Activated T-cell treated with anti-CD3 and anti-CD28 coated beads for 4 hours (primary cell): ENCODE results near the gene ARFGAP3.

Experiments
- DNase-seq: peaks from one replicate; pipeline ENCODE4 v3.0.0-alpha.2; 2020

ARFGAP3 gene

GRCh38 chr22:42856865-42857704 is at the start of gene ARFGAP3:
Gene ARFGAP3, minus strand, starts transcription at chr22:42857273. Its CDS starts 91 bp downstream, at chr22:42857182.
- DNase-seq = peak; percentile 95

- no peak for DNase-seq
Measured at GRCh38 chr22:42905702-42906183, 48.7 kb upstream of the ARFGAP3 start.

- no peak for DNase-seq
Measured at GRCh38 chr22:42905217-42905616, 48.1 kb upstream of the ARFGAP3 start.

GRCh38 chr22:42904050-42904449 is 47.0 kb upstream of the ARFGAP3 start:
- DNase-seq = no peak

- no peak for DNase-seq
Measured at GRCh38 chr22:42902875-42903510, 45.9 kb upstream of the ARFGAP3 start.

DNA sequence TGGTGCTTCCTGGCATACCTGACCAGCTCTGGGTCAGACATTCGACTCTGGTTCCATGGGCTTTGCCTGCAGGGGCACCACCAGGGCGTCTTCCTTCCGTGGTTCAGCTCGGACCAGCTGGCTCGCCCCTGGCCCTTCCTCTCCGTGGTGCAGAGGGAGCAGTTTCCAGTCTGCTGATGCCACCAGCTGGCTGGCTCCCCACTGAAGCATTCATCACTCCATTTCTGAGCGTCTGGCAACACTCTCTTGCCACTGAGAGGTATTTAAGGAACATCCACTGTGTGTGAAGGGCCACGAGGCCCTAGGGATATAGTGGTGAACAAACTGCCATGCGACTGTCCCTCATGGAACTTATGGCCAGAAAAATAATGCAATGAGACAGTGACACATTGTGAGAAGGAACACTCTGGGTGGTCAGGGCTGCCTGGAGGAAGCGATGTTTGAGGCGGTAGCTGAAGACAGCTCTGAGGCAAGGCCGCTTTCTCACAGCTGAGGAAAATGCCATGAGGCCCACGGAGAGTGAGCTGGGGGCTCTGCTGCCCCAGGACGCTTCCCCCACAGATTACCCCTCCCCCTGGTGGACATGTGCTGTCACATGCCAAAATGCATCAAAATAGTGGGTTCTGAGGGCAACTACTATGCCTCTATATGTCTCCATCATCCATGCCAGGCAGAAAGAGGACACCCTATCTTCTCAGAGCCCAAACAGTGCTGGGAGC is 44.9 kb upstream of the ARFGAP3 start:
- no peak for DNase-seq

- DNase-seq = no peak
Measured at GRCh38 chr22:42897960-42898359, 40.9 kb upstream of the ARFGAP3 start.

- DNase-seq = no peak
Measured at GRCh38 chr22:42895541-42895981, 38.5 kb upstream of the ARFGAP3 start.

DNA sequence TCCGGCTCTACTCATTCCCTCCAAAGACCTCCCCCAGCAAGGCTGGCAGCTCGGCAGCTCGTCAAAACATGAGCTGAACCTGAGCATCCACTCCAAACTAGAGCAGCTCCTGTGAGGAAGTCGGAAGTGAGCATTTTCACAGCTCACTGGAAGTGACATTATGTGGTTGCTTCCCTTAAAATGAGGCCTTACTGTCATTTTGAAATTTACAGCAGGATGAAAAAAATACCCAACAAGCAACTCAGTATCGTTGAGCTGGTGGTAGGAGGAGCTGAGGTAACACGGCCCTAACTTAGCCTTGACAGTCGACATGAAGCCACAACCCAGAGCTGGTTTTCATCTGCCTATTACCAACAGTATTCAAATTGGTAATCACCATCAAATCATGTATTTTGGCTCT is 38.0 kb upstream of the ARFGAP3 start:
- DNase-seq = no peak

DNA sequence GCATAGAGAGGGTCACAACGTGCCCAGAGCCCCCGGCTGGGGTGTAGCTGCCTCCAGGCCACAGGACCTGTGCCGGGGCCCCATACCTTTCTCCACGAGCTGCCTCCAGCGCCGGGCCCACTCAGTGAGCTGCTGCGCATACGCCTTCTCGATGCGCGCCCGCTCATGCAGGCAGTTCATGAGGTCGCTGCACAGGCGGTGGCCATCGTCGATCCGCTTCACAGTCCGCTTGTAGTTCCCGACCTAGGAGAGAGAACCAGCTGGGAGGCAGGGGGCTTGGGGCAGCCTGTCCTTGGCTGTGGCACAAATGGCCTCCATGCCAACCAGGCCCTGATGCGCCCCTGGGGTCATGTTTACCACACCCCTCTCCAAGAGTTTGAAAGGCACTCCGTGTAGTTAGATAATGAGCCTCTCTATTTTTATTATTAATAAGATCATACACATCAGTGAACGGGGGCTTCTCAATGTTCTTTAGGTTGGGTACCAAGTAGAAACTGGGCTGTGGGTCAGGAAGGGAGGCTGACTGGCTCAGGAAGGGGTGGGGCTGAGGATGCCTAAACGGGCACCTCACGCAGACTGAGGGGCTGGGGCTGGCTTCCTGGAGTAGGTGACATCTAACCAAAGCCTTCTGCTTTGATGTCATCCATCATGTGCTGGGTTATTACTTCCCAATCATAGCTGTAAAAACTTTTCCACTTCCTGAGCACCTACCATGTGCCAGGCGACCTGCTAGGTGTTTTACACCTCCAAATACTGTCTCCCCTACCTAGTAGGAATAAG is 36.5 kb upstream of the ARFGAP3 start:
- no peak for DNase-seq

DNA sequence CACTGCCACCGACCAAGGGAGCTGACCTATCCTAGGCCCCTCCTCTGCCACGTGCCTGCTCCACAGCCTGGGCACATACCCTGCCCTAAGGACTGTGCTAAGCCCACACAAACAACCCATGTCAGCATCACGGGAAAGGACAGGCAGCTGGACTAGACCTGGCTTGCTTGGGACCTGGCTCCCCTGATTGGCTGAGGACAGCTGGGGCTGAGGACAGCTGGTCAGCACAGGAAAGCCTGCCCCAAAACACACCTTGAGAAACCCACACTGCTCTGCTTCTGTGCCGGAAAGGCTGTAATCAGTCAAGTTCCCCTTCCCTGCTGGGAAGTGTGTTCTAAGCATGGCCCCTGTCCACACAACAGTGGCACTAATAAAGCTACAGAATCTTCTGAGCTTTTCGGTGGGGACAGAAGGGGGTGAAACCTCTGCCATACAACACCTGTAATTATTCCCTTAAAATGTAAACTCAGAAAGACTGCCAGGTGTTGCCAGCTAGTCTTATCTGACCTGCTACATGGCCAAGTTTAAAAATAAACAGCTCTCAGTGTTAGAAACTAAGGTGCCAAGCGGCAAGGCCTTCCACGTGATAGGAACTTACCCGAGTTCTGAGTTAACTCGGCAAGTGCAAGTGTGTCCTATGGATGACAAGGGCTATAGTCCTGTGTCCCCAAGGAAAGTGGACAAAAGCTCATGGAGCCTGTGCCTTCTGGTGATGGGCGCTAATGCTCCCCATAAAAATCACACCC is 35.7 kb upstream of the ARFGAP3 start:
- no peak for DNase-seq

DNA sequence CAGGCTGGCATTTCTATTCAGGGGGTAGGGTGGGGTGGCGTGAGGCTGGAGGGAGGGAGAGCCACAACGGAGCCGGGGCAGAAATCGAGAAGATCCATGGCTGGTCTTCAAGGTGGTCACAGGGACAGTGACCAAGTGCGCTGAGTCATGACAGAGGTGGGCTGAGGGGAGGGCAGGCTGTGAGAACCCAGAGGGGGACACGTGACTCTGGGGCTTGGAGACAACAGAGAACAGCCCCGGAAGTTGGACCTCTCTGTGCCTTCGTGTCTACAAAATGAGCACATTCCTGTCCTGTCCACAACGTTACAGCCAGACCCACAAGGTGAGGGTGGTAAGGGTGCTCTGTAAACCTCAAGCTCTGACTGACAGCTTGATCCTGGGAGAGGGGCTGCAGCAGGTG is 35.1 kb upstream of the ARFGAP3 start:
- DNase-seq = no peak

DNA sequence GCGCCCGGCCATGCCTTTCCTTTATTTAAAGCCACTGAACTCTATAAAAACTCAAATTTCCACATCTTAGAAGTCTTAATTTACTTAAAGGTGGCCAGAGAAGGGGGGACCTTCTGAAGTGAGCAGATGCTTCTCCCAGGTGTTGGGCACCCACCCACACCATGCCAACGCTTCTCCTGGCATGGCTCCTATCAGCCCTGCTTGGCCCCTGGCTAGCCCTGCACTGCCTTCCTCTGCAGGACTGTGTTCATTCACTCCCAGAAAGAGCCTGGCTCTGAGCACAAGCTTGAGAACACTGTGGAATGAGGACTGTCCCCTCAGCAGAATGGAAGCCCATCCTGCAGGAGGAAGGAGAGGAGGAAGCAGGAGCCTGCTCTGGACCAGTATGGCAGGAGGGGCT is 34.6 kb upstream of the ARFGAP3 start:
- no peak for DNase-seq

DNA sequence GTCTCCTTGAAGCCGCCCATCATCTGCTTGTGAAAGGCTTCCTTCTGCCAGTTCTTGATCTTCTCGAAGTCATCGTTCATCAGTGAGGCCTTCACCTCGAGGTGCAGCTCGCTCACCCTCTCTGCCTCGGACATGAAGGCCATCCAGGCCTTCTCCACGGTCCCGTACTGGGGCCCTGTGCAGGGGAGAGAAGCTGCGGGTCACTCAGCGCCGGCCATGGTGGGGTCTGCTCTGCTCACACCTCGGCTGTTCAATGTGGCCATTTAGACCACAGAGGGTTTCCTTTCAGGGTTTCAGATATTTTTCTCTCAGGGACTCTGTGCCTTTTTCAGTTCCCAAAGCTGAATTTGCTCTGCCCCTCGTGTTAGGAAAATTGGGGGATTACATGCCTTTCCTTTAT is 33.9 kb upstream of the ARFGAP3 start:
- no peak for DNase-seq

DNA sequence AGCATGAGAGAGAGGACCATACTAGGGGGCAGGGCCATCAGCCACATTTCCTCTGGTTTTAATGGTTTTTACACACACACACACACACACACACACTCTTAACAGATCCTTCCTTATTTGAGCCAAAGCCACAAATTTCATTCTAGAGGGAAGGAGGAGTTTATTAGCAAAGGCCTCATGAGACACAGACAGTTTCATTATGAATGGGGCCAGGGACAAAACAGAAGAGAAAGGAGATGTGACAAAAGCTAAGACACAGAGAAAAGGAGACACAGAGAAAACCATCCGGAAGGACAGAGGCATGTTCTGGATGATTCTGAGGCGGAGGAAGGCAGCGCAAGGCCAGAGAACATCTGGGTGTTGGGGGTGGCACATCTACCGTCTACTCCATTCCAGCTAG is 32.2 kb upstream of the ARFGAP3 start:
- DNase-seq = no peak

DNA sequence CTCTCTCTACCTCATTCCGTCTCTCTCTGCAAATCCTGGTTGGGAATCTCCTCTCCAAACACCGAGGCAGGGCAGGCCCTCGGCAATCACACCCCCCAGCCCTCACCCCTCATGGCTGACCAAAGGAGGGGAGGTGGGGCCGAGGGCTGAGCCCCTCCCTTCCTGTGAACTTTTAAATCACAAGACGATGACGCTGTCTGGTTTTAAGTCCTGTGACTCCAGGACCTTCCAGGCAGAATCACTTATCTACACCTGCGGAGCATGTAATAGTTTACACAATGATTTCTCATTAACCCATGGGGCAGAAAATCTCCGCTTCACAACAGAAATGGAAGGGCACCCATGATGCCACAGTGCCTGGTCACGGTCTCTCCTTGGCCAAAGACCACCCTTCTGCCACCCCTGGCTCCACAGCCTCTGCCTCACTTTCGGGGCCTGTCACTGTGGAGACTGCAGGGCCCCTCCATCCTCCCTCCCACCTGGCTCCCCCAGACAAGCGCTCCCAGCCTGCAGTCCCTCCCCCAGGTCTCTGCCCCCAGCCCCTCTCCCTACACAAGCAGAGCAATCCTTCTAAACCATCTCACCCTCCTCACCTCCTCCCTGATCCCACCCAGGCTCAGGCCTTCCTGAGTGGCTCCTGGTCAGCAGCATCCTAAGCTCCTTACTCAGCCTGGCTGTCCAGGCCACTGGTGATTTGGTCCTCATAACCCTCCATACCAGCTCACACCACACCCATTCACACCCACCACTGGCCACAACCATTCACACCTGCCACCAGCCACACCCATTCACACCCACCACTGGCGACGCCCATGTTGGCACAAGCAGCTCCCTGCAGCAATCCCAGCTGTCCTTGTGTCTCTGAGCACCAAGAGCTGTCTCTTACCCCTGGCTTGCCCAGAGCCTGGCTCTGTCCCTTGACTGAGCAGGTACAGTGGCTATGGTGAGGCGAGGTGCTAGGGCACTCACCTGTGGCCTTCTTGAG is 30.7 kb upstream of the ARFGAP3 start:
- no peak for DNase-seq

GRCh38 chr22:42887120-42887519 is 30.0 kb upstream of the ARFGAP3 start:
- no peak for DNase-seq

- no peak for DNase-seq
Measured at GRCh38 chr22:42885446-42885845, 28.4 kb upstream of the ARFGAP3 start.

- DNase-seq = no peak
Measured at GRCh38 chr22:42884616-42885375, 27.7 kb upstream of the ARFGAP3 start.

- no peak for DNase-seq
Measured at GRCh38 chr22:42883970-42884369, 26.9 kb upstream of the ARFGAP3 start.
